ENCODE measurements around the gene RNU6-7. TPM values are rescaled to one million over a fixed set of nuclear protein-coding genes. Genes with fewer than 3 reads are reported as not detected.

Gene RNU6-7
- total RNA-seq, 1 donor from 2014 or later: not detected

- H3K9me3 Mint-ChIP-seq: no peaks in the 10 kb centered on the region
- intact Hi-C loops (cut with micrococcal nuclease): no loop called here
- no peaks in the 10 kb centered on the region for H3K36me3 Mint-ChIP-seq (ENCODE audit: low read depth)
- H3K27me3 Mint-ChIP-seq (ENCODE audit: insufficient read depth): peaks cover 3% of the 10 kb centered on the region
- peaks cover under 1% of the 10 kb centered on the region for H3K4me1 Mint-ChIP-seq (ENCODE audit: low read depth)
- H3K27ac Mint-ChIP-seq: no peak overlapping the region
- DNase-seq (ENCODE audit: low spot score): no peak
- H3K4me3 Mint-ChIP-seq: no peak overlapping the region
These were observed 9.2 kb downstream of the RNU6-7 start for GRCh38 chr14:32211068-32211404.

GRCh38 chr14:32212833-32213232, 11.0 kb downstream of the RNU6-7 start:
- intact Hi-C loops (cut with micrococcal nuclease): no loop called here
- DNase-seq (ENCODE audit: low spot score): no peak
- H3K27ac Mint-ChIP-seq: no peak overlapping the region

GRCh38 chr14:32217301-32217700, 15.5 kb downstream of the RNU6-7 start:
- Mint-ChIP-seq H3K27ac (no peak overlapping the region), H3K4me1 (ENCODE audit: low read depth) (no peaks in the 10 kb centered on the region), H3K9me3 (no peaks in the 10 kb centered on the region), H3K36me3 (ENCODE audit: low read depth) (no peaks in the 10 kb centered on the region), H3K4me3 (no peak overlapping the region), H3K27me3 (ENCODE audit: insufficient read depth) (peaks cover 2% of the 10 kb centered on the region)
- intact Hi-C loops (cut with micrococcal nuclease): no loop called here
- DNase-seq (ENCODE audit: low spot score): no peak

More at GRCh38 chr14:32212833-32213232, 11.0 kb downstream of the RNU6-7 start:
- peaks cover 3% of the 10 kb centered on the region for H3K27me3 Mint-ChIP-seq (ENCODE audit: insufficient read depth)
- H3K9me3 Mint-ChIP-seq: no peaks in the 10 kb centered on the region
- no peaks in the 10 kb centered on the region for H3K4me1 Mint-ChIP-seq (ENCODE audit: low read depth)
- H3K4me3 Mint-ChIP-seq: no peak overlapping the region
- no peaks in the 10 kb centered on the region for H3K36me3 Mint-ChIP-seq (ENCODE audit: low read depth)

- Mint-ChIP-seq H3K27ac (no peak overlapping the region), H3K9me3 (no peaks in the 10 kb centered on the region), H3K36me3 (ENCODE audit: low read depth) (no peaks in the 10 kb centered on the region), H3K4me1 (ENCODE audit: low read depth) (no peaks in the 10 kb centered on the region), H3K27me3 (ENCODE audit: insufficient read depth) (peaks cover 3% of the 10 kb centered on the region), H3K4me3 (no peak overlapping the region)
- intact Hi-C loops (cut with micrococcal nuclease): no loop called here
- no peak for DNase-seq (ENCODE audit: low spot score)
These were observed 23.0 kb downstream of the RNU6-7 start for GRCh38 chr14:32224737-32225377.

GRCh38 chr14:32225378-32225920, 23.6 kb downstream of the RNU6-7 start:
- no peak for DNase-seq (ENCODE audit: low spot score)
- Mint-ChIP-seq H3K36me3 (ENCODE audit: low read depth) (no peaks in the 10 kb centered on the region), H3K27ac (no peak overlapping the region), H3K27me3 (ENCODE audit: insufficient read depth) (peaks cover 3% of the 10 kb centered on the region), H3K4me3 (no peak overlapping the region), H3K4me1 (ENCODE audit: low read depth) (no peaks in the 10 kb centered on the region), H3K9me3 (no peaks in the 10 kb centered on the region)
- intact Hi-C loops (cut with micrococcal nuclease): no loop called here

- intact Hi-C loops (cut with micrococcal nuclease): no loop called here
- H3K27ac Mint-ChIP-seq: no peak overlapping the region
- H3K4me3 Mint-ChIP-seq: no peak overlapping the region
- DNase-seq (ENCODE audit: low spot score): no peak
- H3K27me3 Mint-ChIP-seq (ENCODE audit: insufficient read depth): peaks cover 3% of the 10 kb centered on the region
- H3K9me3 Mint-ChIP-seq: no peaks in the 10 kb centered on the region
- no peaks in the 10 kb centered on the region for H3K36me3 Mint-ChIP-seq (ENCODE audit: low read depth)
- no peaks in the 10 kb centered on the region for H3K4me1 Mint-ChIP-seq (ENCODE audit: low read depth)
These were observed 24.2 kb downstream of the RNU6-7 start for GRCh38 chr14:32226056-32226455.

GRCh38 chr14:32230181-32230580, 28.3 kb downstream of the RNU6-7 start:
- intact Hi-C loops (cut with micrococcal nuclease): no loop called here
- Mint-ChIP-seq H3K4me1 (ENCODE audit: low read depth) (no peaks in the 10 kb centered on the region), H3K27ac (no peak overlapping the region), H3K9me3 (no peaks in the 10 kb centered on the region), H3K4me3 (no peak overlapping the region), H3K27me3 (ENCODE audit: insufficient read depth) (no peaks in the 10 kb centered on the region), H3K36me3 (ENCODE audit: low read depth) (no peaks in the 10 kb centered on the region)
- DNase-seq (ENCODE audit: low spot score): no peak

GRCh38 chr14:32230695-32231280, 28.9 kb downstream of the RNU6-7 start:
- no peaks in the 10 kb centered on the region for H3K9me3 Mint-ChIP-seq
- intact Hi-C loops (cut with micrococcal nuclease): no loop called here
- no peak overlapping the region for H3K27ac Mint-ChIP-seq
- H3K4me1 Mint-ChIP-seq (ENCODE audit: low read depth): no peaks in the 10 kb centered on the region
- no peak for DNase-seq (ENCODE audit: low spot score)
- H3K27me3 Mint-ChIP-seq (ENCODE audit: insufficient read depth): no peaks in the 10 kb centered on the region
- no peak overlapping the region for H3K4me3 Mint-ChIP-seq
- no peaks in the 10 kb centered on the region for H3K36me3 Mint-ChIP-seq (ENCODE audit: low read depth)

- Mint-ChIP-seq H3K36me3 (ENCODE audit: low read depth) (peaks cover 2% of the 10 kb centered on the region), H3K4me1 (ENCODE audit: low read depth) (no peaks in the 10 kb centered on the region), H3K27ac (no peak overlapping the region), H3K9me3 (no peaks in the 10 kb centered on the region), H3K4me3 (no peak overlapping the region), H3K27me3 (ENCODE audit: insufficient read depth) (peaks cover 1% of the 10 kb centered on the region)
- intact Hi-C loops (cut with micrococcal nuclease): no loop called here
- no peak for DNase-seq (ENCODE audit: low spot score)
These were observed 30.6 kb downstream of the RNU6-7 start for GRCh38 chr14:32232481-32232880.

GRCh38 chr14:32233260-32233659, 31.4 kb downstream of the RNU6-7 start:
- no peaks in the 10 kb centered on the region for H3K9me3 Mint-ChIP-seq
- H3K27me3 Mint-ChIP-seq (ENCODE audit: insufficient read depth): peaks cover 3% of the 10 kb centered on the region
- H3K36me3 Mint-ChIP-seq (ENCODE audit: low read depth): peaks cover 3% of the 10 kb centered on the region
- no peaks in the 10 kb centered on the region for H3K4me1 Mint-ChIP-seq (ENCODE audit: low read depth)
- no peak overlapping the region for H3K27ac Mint-ChIP-seq
- DNase-seq (ENCODE audit: low spot score): no peak
- intact Hi-C loops (cut with micrococcal nuclease): no loop called here
- no peak overlapping the region for H3K4me3 Mint-ChIP-seq

GRCh38 chr14:32244404-32244803, 42.6 kb downstream of the RNU6-7 start:
- no peak for DNase-seq (ENCODE audit: low spot score)
- intact Hi-C loops (cut with micrococcal nuclease): no loop called here
- Mint-ChIP-seq H3K9me3 (no peaks in the 10 kb centered on the region), H3K27me3 (ENCODE audit: insufficient read depth) (no peaks in the 10 kb centered on the region), H3K4me3 (no peak overlapping the region), H3K27ac (no peak overlapping the region), H3K4me1 (ENCODE audit: low read depth) (no peaks in the 10 kb centered on the region), H3K36me3 (ENCODE audit: low read depth) (no peaks in the 10 kb centered on the region)

GRCh38 chr14:32246751-32247150, 44.9 kb downstream of the RNU6-7 start:
- H3K36me3 Mint-ChIP-seq (ENCODE audit: low read depth): no peaks in the 10 kb centered on the region
- no peaks in the 10 kb centered on the region for H3K4me1 Mint-ChIP-seq (ENCODE audit: low read depth)
- DNase-seq (ENCODE audit: low spot score): no peak
- no peaks in the 10 kb centered on the region for H3K27me3 Mint-ChIP-seq (ENCODE audit: insufficient read depth)
- H3K4me3 Mint-ChIP-seq: no peak overlapping the region
- no peak overlapping the region for H3K27ac Mint-ChIP-seq
- intact Hi-C loops (cut with micrococcal nuclease): no loop called here
- H3K9me3 Mint-ChIP-seq: no peaks in the 10 kb centered on the region

GRCh38 chr14:32249371-32249770, 47.5 kb downstream of the RNU6-7 start:
- no peak for DNase-seq (ENCODE audit: low spot score)
- H3K36me3 Mint-ChIP-seq (ENCODE audit: low read depth): no peaks in the 10 kb centered on the region
- no peaks in the 10 kb centered on the region for H3K9me3 Mint-ChIP-seq
- no peaks in the 10 kb centered on the region for H3K27me3 Mint-ChIP-seq (ENCODE audit: insufficient read depth)
- H3K27ac Mint-ChIP-seq: no peak overlapping the region
- intact Hi-C loops (cut with micrococcal nuclease): no loop called here
- H3K4me3 Mint-ChIP-seq: no peak overlapping the region
- H3K4me1 Mint-ChIP-seq (ENCODE audit: low read depth): no peaks in the 10 kb centered on the region

All from activated T-helper 1 cell treated with anti-CD3 and anti-CD28 coated beads, Interleukin-12 subunit alpha, Interleukin-12 subunit beta, Interleukin-2, Interleukin-4 antibody, amounts not matched to agents 30 ng/mL and 10 ng/mL and 1 ng/mL, durations not matched to agents 14 hours and 24 hours and 36 hours (primary cell).